Sigmoid colon (tissue), 4 donors: ENCODE measurements around the gene CXorf38.

ENCODE experiments used
- POLR2A ChIP-seq, 2 donors: fragments of 450-650 bp; IDR thresholded peaks; one replicate each; pipeline ENCODE4 v1.6.1; 2016; ENCODE audit warnings: antibody characterized with exemption in 2 of 2, mild to moderate bottlenecking in 2 of 2, moderate library complexity in 2 of 2
- POLR2AphosphoS5 ChIP-seq, 4 donors: sonication (generic); formaldehyde crosslinking; IDR thresholded peaks; one replicate each; pipeline ENCODE4 v1.6.1; 2017; ENCODE audit warnings: antibody characterized with exemption in 4 of 4
- TF ChIP-seq, protein P1 (sequence below), 4 experiments: fragments of 450-650 bp in 3 of 4; fragments of 200-600 bp in 1 of 4; IDR thresholded peaks; one replicate each; pipeline ENCODE4 v1.5.1; 2016 to 2019; ENCODE audit warnings: antibody characterized with exemption in 4 of 4, mild to moderate bottlenecking in 3 of 4, moderate library complexity in 2 of 4

DNA sequence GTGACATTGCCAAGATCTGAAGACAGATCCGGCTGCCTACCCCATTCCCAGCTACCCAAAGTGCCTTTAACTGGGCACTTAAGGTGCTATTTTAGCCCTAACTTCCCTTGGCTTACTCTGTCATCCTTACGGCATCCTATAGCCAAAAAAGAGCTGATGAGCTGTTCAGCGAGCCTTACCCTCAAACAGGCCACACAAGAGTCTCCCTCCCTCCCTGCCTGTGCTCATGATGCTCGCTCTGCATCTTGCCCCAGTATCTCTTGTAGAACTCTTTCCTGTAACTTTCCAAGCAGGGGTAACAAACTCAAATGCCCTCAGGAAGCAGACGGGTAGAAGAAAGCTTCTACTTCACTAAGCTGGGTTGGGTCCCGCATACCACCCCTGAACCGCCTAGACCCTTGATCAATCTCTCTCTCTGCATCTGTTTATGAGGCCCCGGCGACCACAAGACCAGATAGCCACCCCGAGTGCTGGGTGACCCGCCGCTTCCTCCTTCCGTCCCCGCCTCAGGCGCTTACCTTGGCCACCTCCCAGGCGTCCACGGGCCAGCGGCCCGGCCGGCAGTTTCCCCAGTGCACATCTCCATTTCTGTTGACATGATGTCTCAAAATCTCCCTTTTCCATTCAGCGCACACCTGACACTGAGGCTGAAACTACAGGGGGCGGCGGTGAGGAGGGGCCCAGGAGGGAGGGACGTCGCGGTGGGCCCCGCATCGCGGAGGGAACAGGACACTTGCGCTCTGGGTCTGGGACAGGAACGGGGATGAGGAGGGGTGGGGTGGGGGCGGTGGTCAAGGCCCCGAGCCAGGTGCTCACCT lies 663 bp downstream of the CXorf38 start:
- TF ChIP-seq, protein P1, sequence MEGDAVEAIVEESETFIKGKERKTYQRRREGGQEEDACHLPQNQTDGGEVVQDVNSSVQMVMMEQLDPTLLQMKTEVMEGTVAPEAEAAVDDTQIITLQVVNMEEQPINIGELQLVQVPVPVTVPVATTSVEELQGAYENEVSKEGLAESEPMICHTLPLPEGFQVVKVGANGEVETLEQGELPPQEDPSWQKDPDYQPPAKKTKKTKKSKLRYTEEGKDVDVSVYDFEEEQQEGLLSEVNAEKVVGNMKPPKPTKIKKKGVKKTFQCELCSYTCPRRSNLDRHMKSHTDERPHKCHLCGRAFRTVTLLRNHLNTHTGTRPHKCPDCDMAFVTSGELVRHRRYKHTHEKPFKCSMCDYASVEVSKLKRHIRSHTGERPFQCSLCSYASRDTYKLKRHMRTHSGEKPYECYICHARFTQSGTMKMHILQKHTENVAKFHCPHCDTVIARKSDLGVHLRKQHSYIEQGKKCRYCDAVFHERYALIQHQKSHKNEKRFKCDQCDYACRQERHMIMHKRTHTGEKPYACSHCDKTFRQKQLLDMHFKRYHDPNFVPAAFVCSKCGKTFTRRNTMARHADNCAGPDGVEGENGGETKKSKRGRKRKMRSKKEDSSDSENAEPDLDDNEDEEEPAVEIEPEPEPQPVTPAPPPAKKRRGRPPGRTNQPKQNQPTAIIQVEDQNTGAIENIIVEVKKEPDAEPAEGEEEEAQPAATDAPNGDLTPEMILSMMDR (IDR thresholded peaks at IDR 0.05) = no peak
- TF ChIP-seq POLR2A (IDR thresholded peaks at IDR 0.05) = no peak
- TF ChIP-seq POLR2AphosphoS5 (IDR thresholded peaks at IDR 0.05) = no peak
